Measurements from ENCODE around the gene FBN2. TPM values are rescaled to one million over a fixed set of nuclear protein-coding genes. Genes with fewer than 3 reads are reported as not detected.

FBN2 gene
- total and polyA plus RNA-seq, 2 of the 4 experiments (the other 2 are of a cell fraction), result 26.7 to 69.0 TPM

DNA sequence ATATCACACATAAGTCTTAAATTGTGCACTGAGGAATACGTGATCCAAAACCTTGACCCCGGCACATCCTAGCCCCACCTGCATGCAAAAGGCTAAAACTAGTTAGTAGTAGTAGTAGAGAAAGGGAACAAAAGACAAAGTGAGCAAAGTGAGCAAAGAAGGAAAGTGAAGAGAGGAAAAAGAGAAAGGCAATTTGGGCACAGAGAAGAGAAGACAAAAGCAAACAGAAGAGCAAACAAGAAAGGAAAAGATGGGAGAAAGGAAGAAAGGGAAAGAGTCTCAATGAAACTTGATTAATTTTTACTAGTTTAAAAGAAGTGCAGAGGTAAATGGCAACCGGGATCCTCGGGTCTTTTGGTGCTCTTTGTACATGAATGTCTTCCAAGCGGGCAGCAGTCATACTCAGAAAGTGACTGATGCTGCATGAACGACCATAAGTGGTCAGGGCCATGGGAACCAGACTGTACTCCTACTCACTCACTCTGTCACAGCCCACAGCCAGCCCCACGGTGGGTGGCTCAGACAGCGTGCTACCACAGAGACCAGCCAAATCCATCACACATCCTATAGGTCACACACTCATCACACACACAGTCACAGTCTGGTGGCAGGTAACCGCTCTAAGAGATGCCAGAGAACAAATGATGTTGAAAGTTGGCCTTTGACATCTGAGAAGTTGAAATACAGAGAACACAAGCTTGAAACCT is 203.9 kb downstream of the FBN2 start:
- DNase-seq (no peak), ATAC-seq (ENCODE audit: low read depth) (no peak)
- Histone ChIP-seq H3K4me2 (ENCODE audit: low read depth, low read length) (no peak overlapping the region), H4K20me1 (ENCODE audit: insufficient read depth, low read length) (no peaks in the 10 kb centered on the region; the same call in 1 of the 2 replicates), H2AK5ac (ENCODE audit: low read depth, low read length) (no peak overlapping the region), H2BK120ac (ENCODE audit: low read depth, low read length) (no peak overlapping the region), H3K18ac (ENCODE audit: low read depth, low read length) (no peak overlapping the region), H3K36me3 (ENCODE audit: control insufficient read depth, insufficient read depth, low read length) (peaks cover 48% of the 10 kb centered on the region), H2BK5ac (ENCODE audit: low read depth, low read length, poor library complexity, severe bottlenecking) (no peak overlapping the region), H3K27me3 (ENCODE audit: control insufficient read depth, insufficient read depth, low read length) (no peaks in the 10 kb centered on the region), H3K4me1 (ENCODE audit: control insufficient read depth, insufficient read depth, low read length) (no peaks in the 10 kb centered on the region), H3K9me1 (ENCODE audit: insufficient read depth, low read length) (peaks cover 15% of the 10 kb centered on the region; the same call in 1 of the 2 replicates), H3K27ac (ENCODE audit: insufficient read depth, low read length) (no peak overlapping the region), H4K8ac (ENCODE audit: low read depth in 2 of 2, low read length in 2 of 2) (no peak overlapping the region), H3K9ac (ENCODE audit: low read depth, low read length) (no peak overlapping the region), H4K91ac (ENCODE audit: insufficient read depth, low read depth, low read length) (no peak overlapping the region), H2BK20ac (ENCODE audit: low read depth, low read length) (no peak overlapping the region), H3K79me1 (ENCODE audit: low read depth in 1 of 2, low read length in 2 of 2) (no peaks in the 10 kb centered on the region; a peak in 1 of 4 replicates), H2BK15ac (ENCODE audit: low read depth, low read length) (no peak overlapping the region), H3K4me3 (ENCODE audit: insufficient read depth, low read depth, low read length) (no peak overlapping the region), H2AK9ac (replicated peaks; ENCODE audit: low read depth, low read length, poor library complexity) (no peak overlapping the region), H3K23ac (ENCODE audit: low read depth, low read length) (no peak overlapping the region), H3K14ac (replicated peaks; ENCODE audit: low read depth, low read length) (no peak overlapping the region), H3K4ac (ENCODE audit: low read depth, low read length) (no peak overlapping the region), H2AFZ (replicated peaks; ENCODE audit: low read length, poor library complexity) (no peak overlapping the region), H3K9me3 (ENCODE audit: control insufficient read depth, insufficient read depth, low read length) (no peaks in the 10 kb centered on the region), H3K56ac (ENCODE audit: extremely low read depth, insufficient read depth, low read length) (no peak overlapping the region), H4K5ac (ENCODE audit: low read depth, low read length) (no peak overlapping the region)
- dilution Hi-C loops (cut with HindIII; ENCODE audit: low sequenced_read_pairs, unreplicated experiment), result no loop called here
- POLR2A ChIA-PET (ENCODE audit: unreplicated experiment), result no interaction called here
- in situ Hi-C loops (cut with MboI; ENCODE audit: low sequenced_read_pairs), result no loop called here
- WGBS, 2 experiments (ENCODE audit: extremely low coverage in 2 of 2, insufficient read length in 1 of 2), result 100% methylated on average over 3 of the region's 9 CpGs; no CpG with 5 or more reads in 1 of the 2 experiments
- BruUV-seq (replicated peaks), result no TSS peak
- TF ChIP-seq SMC3 (IDR thresholded peaks at IDR 0.05; ENCODE audit: low read depth, low read length) (no peak), NFE2L2 (IDR thresholded peaks at IDR 0.05; ENCODE audit: low read depth, low read length) (no peak), ELK1 (IDR thresholded peaks at IDR 0.05; ENCODE audit: borderline replicate concordance, low read depth, low read length) (no peak), BHLHE40 (IDR thresholded peaks at IDR 0.05; ENCODE audit: low read depth, low read length) (no peak), MXI1 (IDR thresholded peaks at IDR 0.05; ENCODE audit: borderline replicate concordance, low read depth, low read length) (no peak), POLR2A (IDR thresholded peaks at IDR 0.05; ENCODE audit: low read depth, low read length) (no peak), CHD1 (IDR thresholded peaks at IDR 0.05; ENCODE audit: low read depth, low read length) (no peak)
- CTCF ChIA-PET, result no interaction called here
- intact Hi-C loops (cut with micrococcal nuclease), result no loop called here
